ENCODE measurements around the gene PFKL.
"Not testable (repeated sequence)": the region's sequence is repeated elsewhere in the genome, so short reads cannot be mapped to it uniquely, and the experiment has no call there.

Gene PFKL

GRCh38 chr21:44349416-44349846, 49.6 kb downstream of the PFKL start:
- DNase-seq, result no peak

GRCh38 chr21:44349847-44350772, 50.3 kb downstream of the PFKL start:
- no peak for DNase-seq

- DNase-seq, result no peak
Observed at GRCh38 chr21:44350773-44351481, 51.1 kb downstream of the PFKL start.

- no peak for DNase-seq
Observed at GRCh38 chr21:44351535-44352252, 51.8 kb downstream of the PFKL start.

- DNase-seq, result no peak
Observed at GRCh38 chr21:44352253-44352860, 52.5 kb downstream of the PFKL start.

GRCh38 chr21:44353191-44353970, 53.5 kb downstream of the PFKL start, which contains the start of gene TRPM2:
TSS of gene TRPM2 (plus strand) at chr21:44353621. CDS start at chr21:44353701, 80 bp downstream.
- peak; percentile 28 for DNase-seq

- no peak for DNase-seq
Observed at GRCh38 chr21:44354001-44354405, 54.1 kb downstream of the PFKL start.

GRCh38 chr21:44354775-44355771, 55.2 kb downstream of the PFKL start:
- no peak for DNase-seq

- DNase-seq, result no peak
Observed at GRCh38 chr21:44356160-44356559, 56.3 kb downstream of the PFKL start.

GRCh38 chr21:44356636-44357035, 56.8 kb downstream of the PFKL start:
- DNase-seq, result no peak

- DNase-seq, result no peak
Observed at GRCh38 chr21:44357064-44357837, 57.4 kb downstream of the PFKL start.

- no peak for DNase-seq
Observed at GRCh38 chr21:44359396-44359795, 59.5 kb downstream of the PFKL start.

- no peak for DNase-seq
Observed at GRCh38 chr21:44360159-44360558, 60.3 kb downstream of the PFKL start.

- DNase-seq, result not testable (repeated sequence)
Observed at GRCh38 chr21:44361903-44362302, 62.0 kb downstream of the PFKL start.

GRCh38 chr21:44363278-44363677, 63.4 kb downstream of the PFKL start:
- no peak for DNase-seq

- DNase-seq, result no peak
Observed at GRCh38 chr21:44364151-44365053, 64.5 kb downstream of the PFKL start.

- no peak for DNase-seq
Observed at GRCh38 chr21:44365251-44365966, 65.6 kb downstream of the PFKL start.

Data from central memory CD4-positive, alpha-beta T cell (primary cell).